ENCODE results near the gene CPTP.

GRCh38 chr1:1332774-1333480 is 8.3 kb downstream of the CPTP start:
- no peak for TF ChIP-seq RAD21 (conservative IDR thresholded peaks at IDR 0.05)
- TF ChIP-seq, protein P1, sequence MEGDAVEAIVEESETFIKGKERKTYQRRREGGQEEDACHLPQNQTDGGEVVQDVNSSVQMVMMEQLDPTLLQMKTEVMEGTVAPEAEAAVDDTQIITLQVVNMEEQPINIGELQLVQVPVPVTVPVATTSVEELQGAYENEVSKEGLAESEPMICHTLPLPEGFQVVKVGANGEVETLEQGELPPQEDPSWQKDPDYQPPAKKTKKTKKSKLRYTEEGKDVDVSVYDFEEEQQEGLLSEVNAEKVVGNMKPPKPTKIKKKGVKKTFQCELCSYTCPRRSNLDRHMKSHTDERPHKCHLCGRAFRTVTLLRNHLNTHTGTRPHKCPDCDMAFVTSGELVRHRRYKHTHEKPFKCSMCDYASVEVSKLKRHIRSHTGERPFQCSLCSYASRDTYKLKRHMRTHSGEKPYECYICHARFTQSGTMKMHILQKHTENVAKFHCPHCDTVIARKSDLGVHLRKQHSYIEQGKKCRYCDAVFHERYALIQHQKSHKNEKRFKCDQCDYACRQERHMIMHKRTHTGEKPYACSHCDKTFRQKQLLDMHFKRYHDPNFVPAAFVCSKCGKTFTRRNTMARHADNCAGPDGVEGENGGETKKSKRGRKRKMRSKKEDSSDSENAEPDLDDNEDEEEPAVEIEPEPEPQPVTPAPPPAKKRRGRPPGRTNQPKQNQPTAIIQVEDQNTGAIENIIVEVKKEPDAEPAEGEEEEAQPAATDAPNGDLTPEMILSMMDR (IDR thresholded peaks at IDR 0.05; ENCODE audit: poor library complexity, severe bottlenecking): no peak
- no peak for TF ChIP-seq TAF1 (IDR thresholded peaks at IDR 0.05; ENCODE audit: low read depth)

Measured in neural cell (in vitro differentiated cells).